NCI-H446 (cell line): ENCODE results near the gene AATK.

Experiments used
- DNase-seq, 2 experiments: peaks; one replicate each; lab custom pipeline; 2025; lab: John Stamatoyannopoulos, UW

Gene AATK

DNA sequence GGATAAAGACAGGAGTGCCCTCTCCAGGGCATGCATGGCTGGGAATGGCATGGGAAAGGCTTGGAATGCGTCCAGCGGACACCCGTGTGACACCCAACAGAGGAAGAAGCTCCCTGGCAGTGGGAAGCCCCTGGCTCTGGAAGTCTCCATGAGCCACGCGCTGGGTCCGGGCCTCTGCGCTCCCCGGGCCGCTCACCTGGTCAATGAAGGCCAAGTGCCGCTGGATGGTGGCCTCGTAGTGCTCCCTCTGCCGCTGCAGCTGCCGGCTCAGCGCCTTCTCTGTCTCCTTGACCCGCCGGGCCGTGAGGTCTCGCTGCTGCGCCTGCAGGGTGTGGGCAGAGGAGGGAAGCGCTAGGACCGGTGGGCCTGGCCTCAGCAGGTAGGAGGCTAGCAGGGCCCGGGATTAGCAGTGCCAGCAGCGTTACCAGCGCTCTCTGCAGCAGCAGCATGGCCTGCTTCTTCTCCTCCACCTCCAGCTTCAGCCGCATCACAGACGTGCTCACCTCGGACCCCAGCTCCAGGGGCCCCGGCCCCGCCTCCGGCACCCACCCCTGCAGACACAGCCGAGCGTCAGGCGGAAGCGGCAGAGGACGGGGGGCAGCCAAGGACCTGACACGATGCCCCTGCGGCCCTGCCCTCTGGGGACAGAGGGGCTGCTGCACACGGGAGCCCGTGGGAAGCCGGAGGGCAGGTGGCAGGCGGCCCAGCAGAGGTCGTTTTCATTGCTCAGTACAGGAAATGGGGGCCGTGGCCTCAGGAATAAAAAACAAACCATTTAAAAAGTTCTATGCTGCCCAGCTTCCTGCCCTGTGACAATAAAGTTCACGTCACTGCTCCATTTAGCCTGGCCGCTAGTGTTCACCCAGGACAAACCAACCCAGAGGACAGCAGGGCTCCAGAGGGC, 30.7 kb upstream of the AATK start:
- DNase-seq, result no peak

DNA sequence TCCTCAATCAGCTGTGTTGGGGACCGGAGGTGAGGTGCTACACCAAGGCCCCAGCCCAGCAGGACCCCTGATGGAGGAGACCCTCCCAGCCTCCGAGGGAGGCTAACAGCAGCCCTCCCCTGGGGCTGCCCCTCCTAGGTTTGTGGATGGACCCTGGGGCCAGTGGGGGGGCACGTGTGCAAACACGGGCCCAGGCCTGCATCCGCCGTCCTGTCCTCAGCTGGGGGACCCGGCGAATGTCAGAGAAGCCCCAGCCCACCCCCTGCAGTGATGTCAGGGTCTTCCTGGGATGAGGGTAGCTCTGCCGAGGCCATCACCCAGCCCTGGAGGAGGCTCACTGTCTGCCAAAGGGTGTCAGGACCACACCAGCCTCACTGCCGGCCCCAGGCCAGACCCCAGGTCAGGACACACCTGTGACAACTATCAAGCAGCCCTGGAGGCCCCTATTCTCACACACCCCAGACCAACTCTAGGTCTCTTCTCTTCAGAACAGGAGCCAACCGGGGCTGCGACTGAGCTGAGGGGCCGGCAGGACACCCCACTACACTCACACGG, 30.0 kb upstream of the AATK start:
- DNase-seq, result no peak

DNA sequence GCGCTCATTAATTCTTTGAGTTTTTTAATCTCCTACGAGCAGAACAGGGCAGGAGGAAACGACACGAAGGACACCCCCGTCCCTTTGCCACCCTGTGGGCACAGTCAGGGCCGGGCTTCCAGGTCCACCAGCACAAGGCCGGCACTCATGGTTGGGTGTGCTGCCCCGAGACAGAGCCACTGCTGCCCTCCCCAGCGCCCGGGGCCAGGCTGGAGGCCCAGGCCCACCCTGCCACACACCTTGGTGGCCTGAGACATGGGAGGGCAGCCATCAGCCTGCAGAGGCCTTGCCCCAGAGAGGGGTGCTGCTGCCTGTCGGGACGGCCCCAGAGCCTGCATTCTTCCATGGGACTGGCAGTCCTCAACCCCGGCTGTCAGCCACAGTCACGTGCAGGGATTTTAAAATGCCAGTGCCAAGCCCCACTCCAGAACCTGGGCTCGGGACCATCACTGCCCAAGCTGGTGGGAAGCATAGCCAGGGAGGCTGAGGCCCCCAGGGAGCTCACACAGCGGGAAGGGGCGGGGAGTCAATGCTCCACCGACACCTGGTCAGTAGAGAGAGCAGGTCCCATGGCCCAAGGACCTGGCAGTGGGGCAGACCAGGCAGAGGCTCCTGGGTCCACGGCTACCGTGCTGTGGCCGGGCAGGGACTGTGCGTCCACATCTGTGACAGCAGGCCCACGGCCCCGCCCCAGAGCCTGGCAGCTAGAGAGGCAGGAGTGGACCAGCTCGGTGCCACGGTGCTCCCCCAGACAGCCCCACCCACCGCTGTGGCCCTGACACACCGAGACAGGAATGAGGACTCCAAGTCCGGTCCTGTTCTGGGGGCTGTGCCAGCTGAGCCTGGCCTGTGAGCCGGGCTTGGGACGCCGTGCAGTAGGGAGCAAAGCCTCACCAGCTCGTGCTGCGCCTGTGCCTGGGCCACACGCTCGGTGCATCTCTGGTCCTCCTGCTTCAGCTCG, 29.2 kb upstream of the AATK start:
- no peak for DNase-seq

DNA sequence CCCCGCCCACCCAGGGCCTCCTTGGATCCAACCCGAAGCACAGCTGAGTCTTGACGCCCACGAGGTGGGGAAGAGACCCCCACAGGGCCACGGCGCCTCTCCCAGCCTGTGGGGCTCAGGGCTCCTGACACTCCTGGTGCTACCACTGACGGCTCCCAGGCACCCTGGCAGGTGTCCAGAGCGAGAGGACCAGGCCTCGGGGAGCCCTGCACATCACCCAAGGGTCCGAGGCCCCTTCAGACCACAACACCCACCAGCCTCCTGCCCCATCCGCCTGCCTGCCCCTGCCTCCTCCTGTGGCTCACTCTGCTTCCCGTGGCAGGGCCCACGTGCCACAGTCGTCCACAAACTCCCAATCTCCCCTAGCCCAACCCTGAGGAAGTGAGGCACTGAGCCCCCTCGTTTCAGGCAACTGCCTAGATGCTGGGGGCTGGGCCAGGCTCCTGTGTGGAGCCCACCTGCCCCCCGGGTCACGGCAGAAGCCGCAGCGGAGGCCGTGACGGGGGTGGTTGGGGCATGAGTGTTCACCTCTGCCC, 28.3 kb upstream of the AATK start:
- DNase-seq, result no peak

DNA sequence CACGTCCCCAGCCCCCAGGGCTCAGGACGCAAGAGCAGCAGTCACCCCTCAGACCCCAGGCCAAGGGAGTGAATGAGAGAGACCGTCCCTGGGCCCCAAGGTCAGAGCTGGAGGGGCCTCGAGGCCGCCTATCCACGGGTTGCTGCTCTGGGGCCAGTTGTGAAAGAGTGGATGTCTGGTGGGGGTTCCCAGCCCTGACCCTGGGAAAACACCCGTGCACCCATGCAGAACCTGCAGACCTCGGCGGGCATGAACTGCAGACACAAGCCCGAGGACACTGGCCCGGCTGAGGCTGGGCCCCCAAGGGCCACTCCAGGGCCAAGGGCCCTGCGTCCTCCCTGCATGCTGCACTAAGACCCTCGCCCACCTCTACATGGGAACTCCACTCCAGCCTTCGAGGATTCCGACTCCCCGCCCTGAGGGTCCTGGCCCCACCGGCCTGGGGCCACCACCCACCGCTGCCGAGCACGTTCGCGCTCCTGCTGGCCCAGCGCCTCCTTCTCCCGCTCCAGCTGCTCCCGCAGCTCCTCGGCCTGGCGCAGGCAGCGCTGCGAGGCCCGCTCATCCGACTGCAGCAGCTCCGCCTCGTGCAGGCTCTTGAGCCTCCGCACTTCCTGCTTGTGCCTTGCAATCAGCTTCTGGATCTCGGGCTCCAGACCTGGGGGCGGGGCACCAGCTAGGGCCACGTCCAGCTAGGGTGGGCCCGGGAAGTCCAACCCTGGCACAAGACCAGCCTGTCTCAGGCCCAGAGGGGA, 27.6 kb upstream of the AATK start:
- no peak for DNase-seq

DNA sequence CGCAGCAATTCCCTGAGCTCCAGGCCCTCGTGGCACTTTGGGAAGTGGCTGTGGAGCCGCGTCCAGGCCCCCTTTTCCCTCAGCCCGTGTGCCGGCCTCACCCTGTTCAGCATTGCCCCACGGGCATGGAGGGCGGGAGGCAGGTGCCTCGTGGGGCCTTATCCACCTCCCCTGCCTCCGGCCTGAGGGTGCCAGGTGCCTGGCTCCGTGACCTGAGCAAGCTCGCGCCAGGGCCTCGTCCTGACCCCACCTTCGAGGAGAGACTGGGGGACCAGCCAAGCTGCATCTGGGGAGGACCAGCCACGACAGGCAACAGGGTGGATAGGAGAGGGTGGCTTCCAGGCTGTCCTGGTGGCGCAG, 27.0 kb upstream of the AATK start:
- no peak for DNase-seq

- no peak for DNase-seq
Observed at GRCh38 chr17:81192386-81193050, 26.5 kb upstream of the AATK start.

GRCh38 chr17:81191646-81192045, 25.6 kb upstream of the AATK start:
- no peak for DNase-seq

- DNase-seq, result no peak
Observed at GRCh38 chr17:81191116-81191515, 25.1 kb upstream of the AATK start.

DNA sequence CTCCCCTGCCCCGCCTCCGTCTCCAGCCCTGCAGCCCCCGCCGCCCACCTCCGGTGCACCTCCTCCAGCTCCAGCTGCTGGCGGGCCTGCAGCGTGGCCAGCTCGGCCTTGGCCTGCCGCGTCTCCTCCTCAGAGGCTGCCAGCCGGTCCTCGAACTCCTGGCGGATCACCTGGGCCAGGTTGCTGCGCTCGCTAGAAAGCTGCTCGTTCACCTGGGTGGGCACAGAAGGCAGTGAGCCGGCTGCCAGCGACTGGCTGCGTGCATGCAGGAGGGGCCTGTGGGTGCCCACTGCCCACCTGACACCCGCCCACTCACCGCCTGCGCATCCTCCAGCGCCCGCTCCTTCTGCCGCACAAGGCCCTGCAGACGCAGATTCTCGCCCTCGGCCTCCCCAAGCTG, 24.6 kb upstream of the AATK start:
- DNase-seq, result no peak

DNA sequence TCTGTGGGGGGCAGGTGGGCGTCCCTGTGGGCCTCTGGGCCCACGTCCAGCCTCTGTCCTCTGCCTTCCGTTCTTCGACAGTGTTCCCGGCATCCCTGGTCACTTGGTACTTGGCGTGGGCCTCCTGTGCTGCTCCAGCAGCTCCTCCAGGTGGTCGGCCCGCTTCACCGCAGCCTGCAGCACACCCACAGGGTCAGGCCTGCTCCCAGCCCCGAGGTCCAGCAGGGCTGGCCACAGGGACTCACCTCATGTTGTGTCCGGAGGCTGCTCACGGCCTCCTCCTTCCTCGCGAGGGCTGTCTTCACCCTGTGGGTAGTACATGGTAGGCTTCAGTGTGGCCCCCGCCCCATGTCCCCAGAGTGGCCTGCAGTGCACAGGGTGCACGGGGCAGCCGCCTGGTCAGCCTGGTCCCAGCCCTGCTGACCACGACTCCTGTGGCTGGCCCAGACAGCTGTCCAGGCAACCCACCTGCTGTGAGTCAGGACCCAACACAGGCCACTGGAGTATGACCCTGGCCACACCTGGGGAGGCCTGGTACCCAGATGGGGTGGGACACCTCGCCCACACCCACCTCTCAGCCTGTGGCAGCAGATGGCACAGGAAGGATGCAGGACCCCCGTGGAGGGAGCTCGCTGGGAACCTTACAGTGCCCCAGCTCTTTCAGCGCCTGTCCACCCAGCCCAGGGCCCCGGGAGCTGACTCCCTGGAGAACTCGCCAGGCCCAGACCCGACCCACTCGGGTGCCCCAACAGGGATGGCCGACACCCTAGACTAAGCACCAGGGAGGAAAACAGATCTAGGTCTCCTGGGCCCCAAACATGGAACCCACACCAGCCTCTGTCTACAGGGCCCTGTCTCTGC, 23.9 kb upstream of the AATK start:
- no peak for DNase-seq

DNA sequence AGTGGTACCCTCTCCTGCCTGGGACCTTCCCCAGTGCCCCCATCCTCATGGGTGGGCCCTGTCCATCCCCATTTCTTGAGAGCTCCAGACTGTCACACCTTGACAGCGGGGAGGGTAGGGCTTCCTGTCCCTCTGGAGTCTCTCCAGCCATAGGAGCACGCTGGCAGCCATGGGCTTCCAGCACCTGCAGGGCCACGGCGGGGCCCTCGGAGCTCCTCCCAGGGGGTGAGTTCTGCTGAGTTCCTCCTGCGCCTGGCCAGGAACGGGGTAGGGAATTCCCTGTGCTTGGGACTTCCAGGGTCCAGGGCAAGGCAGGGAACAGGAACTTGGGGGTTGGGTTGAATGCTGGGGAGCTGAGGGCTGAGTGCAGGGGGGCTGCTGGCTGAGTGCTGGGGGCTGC, 23.0 kb upstream of the AATK start:
- no peak for DNase-seq

- no peak for DNase-seq
Observed at GRCh38 chr17:81188491-81188840, 22.4 kb upstream of the AATK start.

- no peak for DNase-seq
Observed at GRCh38 chr17:81187586-81188490, 21.8 kb upstream of the AATK start.

GRCh38 chr17:81187120-81187519, 21.1 kb upstream of the AATK start:
- DNase-seq, result no peak

DNA sequence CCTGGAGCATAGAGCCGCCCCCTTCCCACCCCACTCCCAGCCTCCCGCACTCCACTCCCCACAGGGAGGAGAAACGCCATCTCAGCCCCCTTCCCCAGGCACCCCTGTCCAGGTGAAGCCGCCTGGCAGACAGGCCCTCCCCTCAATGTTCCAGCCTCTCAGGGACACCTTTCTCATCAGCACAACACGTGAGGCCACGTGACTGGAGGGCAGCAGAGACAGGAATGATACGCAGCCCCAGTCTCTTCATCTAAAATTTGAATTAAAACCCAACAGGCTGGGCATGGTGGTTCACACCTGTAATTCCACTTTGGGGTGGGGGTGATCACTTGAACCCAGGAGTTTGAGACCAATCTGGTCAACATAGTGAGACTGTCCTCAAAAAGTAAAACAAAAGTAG, 20.2 kb upstream of the AATK start:
- DNase-seq, result no peak

GRCh38 chr17:81184555-81184954, 18.5 kb upstream of the AATK start:
- DNase-seq, result no peak

DNA sequence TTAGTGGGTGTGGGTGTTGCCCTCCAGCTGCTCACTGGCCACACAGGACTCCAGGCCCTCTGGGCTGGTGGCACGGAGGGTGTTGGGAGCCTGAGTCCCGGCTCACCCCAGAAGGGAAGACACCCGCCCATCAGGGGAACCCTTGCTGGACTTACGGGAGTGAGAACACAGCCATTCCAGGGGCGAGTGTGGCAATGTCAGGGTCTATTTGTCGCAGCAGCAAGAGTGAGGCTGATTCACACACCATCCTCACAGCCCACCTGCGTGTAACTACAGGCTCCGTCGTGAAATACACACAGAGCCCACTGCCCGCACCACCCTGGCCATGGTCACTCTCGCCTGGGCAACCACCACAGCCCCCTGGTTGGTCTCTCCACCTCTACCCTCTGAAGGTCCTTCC, 17.8 kb upstream of the AATK start:
- no peak for DNase-seq

DNA sequence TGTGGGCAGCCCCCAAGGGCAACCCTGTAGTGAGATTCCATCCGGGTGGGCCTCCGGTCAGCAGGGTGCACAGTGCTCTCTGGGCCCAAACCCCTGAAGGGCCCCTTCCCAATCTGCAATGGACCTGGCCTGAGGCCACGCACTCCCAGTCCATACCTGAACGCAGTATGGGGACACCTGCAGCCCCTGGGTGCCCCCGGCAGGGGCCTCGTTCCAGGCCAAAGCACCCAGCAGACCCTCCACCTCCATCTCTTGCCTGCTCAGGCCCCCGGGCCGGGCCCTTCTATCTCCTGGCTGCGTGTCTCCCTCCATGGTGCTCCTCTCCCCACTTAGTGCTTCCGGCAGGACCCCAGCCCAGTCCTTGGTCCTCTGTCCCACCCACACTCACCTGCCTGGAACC, 17.3 kb upstream of the AATK start:
- no peak for DNase-seq
